Amniotic stem cell (primary cell): Measurements from ENCODE around the gene CNDP1.

Experiments used
- DNase-seq: peaks from one replicate; lab custom pipeline; 2025; lab: John Stamatoyannopoulos, UW

Gene CNDP1

DNA sequence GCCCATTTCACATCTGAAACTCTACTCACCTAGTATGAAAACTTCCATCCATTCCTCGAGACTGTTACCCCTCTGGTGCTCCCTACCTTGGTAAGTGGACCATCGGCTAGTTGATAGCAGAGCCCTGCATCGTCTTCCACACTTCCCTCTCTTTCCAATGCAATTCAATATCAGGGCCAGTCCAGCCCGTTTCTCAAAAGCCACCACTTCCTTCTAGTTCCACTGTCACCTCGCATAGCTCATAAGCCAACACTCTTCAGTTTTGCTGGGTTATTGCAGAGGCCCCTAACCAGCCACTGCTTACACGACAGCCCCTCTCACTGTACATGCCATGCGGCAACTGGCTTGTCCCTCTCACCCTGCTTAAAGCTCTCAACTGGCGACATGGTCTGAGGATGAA is 53.1 kb downstream of the CNDP1 start:
- no peak for DNase-seq

DNA sequence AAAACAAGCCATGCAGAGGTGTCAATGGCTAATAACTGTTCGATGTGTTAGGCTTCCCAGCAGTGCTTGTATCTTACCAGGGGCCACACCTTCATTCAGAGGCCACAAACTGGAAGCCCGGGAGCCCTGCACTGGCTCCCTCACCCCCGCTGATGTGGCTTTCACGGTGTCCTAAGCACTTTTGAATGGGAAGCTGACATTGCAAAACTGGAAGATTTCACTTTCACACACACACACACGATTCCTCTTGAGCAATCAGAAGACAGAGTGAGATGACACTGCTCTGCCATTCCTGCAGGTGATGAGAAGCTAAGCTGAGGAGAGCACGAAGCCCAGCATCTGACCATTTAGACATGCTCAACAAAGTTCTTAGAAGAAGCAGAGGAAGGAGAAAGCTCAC is 54.7 kb downstream of the CNDP1 start:
- no peak for DNase-seq

DNA sequence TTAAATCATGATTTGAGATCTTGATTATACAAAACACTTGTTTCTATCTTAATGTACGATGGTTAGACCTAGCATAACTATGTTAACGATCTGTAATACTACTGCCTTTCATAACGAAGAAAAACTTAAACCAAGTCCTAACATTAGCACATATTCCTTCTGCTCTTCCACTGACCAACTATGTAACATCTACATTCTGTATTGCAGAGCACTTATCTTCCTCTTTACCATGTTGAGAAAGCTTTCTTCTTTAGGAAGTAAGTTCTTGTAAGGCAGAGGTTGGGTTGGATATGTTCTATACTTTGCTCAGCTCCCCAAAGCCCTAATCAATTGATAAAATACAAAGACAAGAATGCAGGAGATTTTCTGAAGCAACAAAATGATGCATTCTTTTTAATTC is 55.5 kb downstream of the CNDP1 start:
- no peak for DNase-seq

DNA sequence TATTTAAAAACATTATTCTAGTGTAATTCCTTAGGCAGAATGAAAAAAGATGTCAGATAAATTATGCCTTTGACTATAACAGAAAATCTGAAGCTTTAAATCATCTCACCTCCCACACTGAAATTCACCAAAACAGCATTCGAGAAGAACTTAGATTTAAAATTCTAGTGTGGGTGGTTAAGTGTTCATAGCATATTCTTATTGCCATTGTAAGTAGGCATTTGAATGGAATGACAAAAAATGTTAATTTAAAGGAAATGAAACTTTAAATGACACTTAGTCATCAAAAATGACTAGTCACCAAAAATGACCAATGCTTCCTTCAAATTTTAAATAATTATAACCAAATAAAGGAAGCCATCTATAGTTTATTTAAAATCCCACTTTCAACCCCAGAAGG is 56.4 kb downstream of the CNDP1 start:
- DNase-seq, result no peak

DNA sequence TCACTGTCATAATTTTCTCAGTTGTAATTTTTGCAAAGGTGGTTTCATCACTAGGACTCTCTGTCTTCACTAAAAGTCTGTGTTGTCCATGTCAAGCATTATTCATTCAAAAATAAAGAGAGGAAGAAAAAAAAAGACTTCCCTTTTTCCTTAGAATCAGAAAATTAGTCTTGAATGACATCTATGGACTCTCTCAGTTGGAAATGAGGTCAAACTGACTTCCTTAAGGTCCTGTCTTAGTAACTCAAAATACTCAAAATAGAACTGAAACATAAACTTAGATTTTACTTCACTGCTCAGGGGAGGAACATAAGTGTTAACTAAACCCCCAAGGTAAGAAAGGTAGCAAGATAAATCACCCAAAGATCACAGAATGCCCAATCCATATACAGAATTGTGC is 61.1 kb downstream of the CNDP1 start:
- DNase-seq, result no peak

DNA sequence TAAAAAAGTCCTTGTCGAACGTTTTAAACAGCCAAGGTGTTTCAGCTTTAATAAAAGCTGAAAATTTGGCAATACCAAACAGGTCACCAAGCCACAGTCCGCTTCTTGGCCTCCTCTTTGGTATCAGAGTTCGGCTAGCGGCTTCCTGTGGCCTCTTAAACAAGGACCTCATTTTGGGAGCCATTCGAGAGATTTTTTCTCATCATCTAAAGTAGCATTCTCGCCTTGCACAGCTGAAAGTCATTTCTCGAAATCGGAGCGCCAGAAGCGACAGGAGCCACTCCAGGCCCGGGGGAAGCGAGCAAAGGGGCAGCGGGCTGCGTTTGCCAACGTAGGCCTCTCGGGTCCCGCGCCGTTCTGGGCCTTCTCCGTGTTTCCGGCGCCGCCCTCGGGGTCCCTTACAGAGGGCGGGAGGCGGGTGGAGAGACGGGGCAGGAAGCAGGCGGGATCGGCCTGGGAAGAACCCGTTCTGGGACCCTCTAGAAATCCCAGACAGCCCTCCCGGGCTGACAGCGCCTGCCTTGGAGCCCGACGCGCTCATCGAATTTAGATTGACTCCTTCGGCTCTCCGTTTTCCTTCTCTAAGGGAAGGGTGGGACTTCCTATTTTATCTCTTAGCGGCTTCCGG is 62.8 kb downstream of the CNDP1 start:
- peak; percentile 45 for DNase-seq

DNA sequence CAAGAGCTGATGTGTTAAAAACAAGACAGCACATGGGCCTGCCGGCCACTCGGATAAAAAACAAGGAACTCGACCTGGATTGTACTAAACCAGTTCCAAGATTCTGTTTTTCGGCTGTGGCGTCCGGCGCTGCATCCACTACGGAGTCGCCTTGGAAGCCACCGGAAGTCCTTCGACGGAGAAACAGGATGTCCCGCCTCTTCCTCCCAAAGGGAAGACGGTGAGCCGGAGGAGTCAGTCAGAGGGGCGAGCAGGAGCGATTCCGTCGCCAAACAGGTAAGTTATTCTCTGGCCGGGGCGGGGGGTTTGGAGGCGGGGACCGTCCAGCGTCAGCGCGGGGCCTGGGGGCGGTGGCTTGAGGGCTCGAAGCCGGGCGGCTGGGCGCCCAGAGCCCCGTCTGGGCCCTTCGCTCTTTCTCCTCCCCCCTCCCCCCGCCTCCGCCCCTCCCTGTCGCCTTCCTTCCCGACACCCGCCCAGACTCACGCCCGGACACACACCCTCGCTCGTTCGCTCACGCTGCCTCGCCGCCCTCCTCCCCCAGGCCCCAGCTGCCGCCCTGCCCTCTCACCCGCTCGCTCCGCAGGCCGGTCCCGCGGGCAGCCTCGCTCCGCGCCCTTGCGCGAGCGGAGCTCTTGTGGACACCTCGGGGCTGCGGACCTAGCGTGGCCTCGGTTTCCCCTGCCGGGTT is 63.5 kb downstream of the CNDP1 start, which contains the start of gene ZNF407:
ZNF407 (plus strand) TSS at position 209 of the 688 bp plus-strand sequence. CDS start 33,150 bp downstream, outside the sequence.
- peak; percentile 85 for DNase-seq

DNA sequence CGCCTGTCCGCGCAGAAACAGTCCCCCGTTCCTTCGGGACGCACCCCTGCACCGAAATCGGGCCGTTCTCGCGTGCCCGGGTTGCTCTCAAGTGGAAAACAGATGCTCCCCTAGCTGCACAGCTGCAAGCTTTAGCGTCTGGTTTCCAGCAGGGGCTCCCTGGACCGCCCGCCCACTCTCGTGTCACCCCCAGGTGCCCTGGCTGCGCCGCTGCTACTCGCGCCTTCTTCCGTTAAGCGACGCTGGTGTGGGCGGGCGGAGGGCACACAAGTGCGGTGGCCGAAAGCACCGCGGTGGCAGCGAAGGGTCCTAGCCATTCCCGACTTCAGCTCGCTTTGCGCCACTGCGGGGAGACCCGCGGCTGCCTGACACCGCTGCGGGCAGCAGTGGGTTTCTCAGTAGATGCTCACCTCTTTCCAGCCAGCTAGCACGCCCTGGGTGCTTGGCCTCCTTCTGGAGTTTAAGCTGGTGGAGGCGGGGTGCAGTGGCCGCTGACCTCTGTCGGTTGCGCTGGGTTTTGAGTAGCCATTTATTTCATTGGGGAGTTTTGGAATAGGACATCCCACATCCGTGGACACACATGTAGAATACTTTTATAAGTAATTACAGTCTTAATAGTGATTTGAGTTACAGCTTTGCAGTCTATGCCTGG is 64.2 kb downstream of the CNDP1 start:
- DNase-seq, result peak; percentile 14

DNA sequence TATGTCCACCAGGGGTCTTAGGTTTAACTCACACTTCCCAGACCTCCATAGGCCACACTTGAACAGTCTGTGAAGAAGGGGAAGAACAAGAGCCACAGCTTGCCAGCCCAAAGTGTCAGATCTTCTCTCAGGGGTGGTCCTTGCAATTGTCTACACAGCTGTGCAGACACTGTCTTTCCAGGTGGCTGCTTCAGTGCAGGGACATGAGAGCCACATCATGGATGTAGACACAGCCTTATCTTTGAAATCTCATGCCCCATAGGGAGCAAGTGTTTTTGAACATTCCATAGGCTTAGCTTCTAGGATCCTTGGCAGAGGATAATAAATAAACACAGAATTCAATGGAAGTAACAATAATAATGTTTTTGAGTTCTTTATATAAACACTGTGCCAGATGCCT is 70.1 kb downstream of the CNDP1 start:
- no peak for DNase-seq

DNA sequence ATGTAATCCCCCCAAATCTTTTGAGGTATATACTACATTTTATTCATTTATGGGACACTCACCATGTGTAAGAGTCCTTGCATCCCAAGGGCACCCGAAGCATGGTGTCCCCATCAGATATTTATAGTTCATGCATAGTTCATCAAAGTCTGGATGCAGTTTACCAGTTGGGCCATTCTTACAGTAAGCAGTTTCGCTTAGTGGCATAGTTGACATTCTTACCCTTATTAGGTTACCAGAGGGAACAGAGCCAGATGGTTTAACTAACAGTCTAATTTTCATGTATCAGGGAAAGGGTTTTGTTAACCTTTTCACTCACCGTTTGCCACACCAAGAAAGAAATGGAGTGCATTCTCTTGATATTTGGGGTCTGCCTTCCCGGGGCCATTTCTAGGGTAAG is 70.5 kb downstream of the CNDP1 start:
- peak; percentile 16 for DNase-seq

DNA sequence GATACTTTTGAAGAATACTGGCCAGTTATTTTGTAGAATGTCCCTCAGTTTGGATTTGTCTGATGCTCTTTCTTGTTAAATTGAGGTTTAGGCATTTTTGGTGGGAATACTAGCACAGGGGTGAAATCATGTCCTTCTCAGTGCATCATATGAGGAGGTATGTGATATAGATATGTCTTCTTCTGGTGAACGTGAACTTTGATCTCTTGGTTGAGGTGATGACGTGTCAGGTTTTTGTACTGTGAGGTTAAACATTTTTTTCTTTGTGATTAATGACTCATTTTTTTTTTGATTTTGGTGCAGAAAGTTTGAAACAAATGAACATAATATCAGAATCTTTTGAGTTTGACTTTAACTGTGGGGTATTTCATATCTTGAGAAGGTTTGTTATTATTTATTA is 74.4 kb downstream of the CNDP1 start:
- DNase-seq, result no peak

DNA sequence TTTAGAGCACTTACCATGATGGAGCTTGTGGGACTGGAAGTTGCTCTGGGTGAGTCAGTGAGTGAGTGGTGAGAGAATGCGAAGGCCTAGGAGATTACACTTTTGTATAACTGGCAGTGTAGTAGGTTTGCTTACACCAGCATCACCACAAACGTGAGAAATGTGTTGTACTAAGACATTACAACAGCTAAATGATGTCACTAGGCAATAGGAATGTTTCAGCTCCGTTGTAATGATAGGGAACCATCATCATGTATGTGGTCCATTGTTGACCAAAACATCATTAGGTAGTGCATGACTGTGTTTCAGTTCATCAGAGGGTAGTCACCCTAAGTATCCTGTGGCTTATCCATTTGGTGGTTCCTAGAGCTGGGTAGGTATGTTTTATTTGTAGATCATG is 75.2 kb downstream of the CNDP1 start:
- no peak for DNase-seq

DNA sequence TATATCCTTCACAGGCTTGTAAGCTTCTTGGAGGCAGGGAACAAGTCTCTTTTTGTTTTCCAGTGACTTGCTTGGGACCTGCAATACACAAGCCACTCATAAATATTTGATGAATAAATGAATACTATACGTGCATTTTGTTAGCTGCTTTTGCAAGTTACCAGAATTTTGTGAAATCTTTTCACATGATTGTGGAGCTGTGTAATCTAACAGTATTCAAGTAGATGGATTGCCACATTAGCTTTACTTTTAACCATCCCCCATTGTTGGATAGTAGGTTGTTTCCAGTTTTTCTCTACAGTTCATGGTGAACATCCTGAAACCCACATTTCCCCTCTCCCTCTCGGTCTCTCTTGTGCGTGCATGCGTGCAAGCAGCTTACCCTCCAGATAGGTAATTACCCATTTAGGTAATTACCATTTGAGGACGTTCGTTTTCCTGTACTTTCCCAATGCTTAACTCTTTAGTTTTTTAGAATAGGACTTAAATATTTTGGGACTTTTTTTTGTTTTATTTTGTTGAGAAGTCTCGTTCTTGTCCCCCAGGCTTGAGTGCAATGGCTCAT is 75.8 kb downstream of the CNDP1 start:
- no peak for DNase-seq

DNA sequence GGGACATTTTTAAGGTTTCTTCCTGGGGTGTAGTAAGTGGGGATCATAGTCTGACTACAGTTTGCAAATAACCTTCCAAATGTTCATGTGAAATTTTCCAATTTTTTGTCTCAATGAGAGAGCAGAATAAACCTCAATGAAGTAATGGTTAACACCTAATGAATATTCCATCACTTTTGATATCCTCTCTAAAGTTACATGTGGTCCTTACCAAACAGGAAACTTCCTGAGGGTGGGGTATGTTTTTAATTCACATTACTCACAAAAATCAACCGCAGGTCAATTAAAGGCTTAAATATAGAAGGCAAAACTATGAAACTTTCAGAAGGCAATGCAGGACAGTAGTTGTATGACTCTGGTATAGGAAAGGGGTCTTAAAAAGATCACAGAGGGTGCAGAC is 76.6 kb downstream of the CNDP1 start:
- DNase-seq, result no peak

DNA sequence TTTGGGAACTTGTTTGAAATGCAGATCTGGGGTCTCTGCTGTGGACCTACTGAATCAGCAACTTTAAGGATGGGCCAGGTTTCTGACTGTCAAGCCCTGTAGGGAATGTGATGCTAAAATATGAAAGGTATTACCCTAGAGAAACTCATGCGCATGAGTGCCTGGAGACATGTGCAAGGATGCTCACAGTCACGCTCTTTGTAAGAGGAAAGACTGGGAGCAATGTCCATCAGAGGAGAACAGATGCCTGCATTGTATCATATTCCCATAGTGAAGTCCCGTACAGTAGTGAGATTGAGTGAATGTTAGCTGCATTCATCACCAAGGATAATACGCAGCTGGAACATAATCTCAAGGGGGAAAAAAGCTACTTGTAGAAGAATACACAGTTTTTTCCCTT is 77.5 kb downstream of the CNDP1 start:
- DNase-seq, result no peak

DNA sequence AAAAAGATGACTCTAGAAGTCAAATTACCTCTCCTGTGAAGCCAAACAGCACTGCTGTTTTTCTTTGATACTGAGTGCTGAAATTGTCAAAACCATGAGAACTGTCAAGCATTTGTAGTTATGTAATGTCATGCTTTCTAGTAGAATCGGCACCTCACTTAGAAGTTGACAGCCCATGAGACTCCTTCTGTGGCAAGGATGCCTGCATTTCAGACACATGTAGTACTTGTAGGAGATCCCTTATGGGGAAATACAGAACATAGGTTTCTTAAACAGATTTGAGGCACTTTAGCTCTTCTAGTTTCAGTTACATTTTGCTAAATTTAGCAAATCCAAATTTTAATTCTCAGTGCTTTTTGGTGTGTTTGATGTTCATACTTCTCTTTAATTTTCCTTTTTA is 79.1 kb downstream of the CNDP1 start:
- no peak for DNase-seq

DNA sequence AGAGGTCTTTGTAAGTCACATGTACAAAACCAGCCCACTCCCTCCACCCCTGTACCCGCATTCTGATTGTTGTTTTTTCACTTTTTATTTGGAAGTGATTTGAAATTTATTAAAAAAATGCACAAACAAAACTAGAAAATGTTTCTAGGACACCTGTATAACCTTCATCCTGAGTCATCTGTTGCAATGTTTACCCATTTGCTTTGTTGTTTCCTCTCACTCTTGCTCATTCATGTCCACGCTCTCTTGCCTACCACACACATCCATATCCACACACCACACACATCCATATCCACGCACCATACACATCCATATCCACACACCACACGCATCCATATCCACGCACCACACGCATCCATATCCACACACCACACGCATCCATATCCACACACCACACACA is 82.2 kb downstream of the CNDP1 start:
- no peak for DNase-seq

DNA sequence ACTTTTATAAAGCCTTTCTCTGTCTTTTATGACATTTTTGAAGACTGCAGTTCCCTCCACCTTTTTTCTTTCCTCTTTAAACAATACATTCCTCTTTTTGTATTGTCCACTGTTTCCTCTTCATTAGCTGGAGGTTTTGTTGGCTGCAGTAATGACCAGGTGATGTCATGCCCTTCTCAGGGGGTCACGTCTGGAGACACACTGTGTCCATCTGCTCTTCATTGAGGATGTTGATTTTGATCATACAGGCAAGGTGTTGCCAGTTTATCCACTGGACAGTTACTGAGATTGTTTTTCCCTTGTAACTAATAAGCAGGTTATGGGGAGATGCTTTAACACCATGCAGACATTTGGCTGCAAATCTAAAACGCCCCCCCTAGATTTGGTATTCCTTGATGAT is 83.2 kb downstream of the CNDP1 start:
- no peak for DNase-seq

DNA sequence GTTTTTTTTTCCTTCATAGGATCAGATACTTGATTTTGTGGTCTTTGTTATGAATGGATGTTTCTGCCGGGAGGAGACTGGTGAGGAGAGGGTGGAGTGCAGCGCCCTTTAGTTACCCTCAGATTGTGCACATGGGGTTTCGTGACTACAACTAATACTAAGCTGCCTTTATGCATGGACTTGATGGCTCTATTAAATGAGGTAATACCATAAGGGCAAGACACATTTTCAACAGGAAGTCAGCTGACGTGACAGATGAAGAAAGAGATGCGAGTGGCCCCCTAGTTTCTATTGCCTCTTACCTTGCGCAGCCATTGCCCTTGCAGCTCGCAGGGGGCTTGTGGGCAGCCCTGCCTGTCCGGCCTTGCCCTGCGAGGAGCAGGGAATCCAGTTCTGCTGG is 87.8 kb downstream of the CNDP1 start:
- no peak for DNase-seq

DNA sequence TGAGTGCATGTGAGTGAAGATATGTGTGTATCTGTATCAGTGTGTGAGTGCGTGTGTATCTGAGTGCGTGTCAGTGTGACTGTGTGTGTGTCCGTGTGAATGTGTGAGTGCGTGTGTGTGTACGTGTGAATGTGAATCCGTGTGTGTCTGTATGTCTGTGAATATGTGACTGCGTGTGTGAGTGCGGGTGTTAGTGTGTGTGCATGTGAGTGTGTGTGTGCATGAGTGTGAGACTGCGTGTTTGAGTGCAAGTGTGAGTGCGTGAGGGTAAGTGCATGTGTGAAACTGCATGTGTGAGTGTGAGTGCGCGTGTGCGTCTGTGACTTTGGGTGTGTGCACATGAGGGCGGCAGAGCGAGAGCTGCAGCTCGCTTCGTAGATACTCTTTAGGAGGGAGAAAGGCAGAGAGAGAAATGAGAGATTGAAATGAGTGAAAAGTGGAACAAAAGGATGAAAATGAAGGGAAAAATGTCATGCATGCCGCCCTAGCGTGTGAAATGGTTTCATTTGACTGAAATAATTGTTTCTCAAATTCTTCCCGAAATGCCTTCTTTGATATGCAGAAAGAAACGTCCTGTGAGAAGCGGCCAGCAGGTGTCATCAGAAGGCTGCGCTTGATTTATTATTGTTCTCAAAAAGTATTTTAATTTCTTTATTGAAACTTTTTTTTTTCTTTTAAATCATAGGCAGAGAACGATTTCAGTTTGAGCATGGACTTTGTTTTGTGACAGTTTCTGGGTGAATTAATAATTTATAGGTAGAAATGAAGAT is 88.9 kb downstream of the CNDP1 start:
- no peak for DNase-seq

DNA sequence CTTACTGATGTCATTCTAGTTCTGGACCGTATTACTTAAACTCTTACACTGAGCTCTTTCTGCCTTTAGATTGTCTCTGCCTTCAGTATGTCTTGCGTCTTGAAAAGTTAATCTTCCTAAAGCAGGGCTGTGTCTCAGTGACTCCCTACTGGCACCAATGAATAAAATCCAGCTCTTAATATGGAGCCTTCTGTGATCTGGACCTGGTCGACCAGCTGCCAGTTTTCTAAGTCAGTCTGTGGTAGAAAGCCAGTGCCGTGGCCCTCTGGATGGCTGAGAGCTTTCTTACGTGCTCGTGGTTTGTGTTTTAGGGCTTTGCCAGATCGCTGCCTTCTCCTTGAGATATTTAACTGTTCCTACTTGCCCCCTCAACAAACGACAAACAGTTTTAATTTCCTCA is 90.2 kb downstream of the CNDP1 start:
- no peak for DNase-seq

DNA sequence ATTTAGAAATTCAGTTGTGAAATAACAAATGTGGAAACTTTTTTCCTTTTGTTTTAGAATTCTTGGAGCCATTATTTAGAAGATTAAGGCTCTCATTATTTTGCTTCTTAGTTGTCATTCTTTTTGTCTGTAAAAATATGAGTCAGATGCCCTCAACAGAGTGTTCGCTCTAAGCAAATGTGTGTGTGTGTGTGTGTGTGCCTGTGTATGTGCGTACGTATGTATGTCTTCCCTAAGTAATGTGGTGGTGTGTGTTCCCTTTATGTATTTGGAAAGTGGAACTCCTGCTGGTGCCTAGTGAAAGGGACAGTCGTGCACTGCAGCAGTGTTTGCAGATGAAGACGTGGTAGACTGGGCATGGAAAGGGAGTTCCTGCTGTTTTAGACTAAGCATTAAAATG is 90.9 kb downstream of the CNDP1 start:
- no peak for DNase-seq
